Activated CD8-positive, alpha-beta memory T cell treated with anti-CD3 and anti-CD28 coated beads, Interleukin-2, amount 50 U/mL, for 1 hour (primary cell): ENCODE data around the gene PTPN11.
"Not testable (repeated sequence)": the region's sequence is repeated elsewhere in the genome, so short reads cannot be mapped to it uniquely, and the experiment has no call there.

Experiments used
- DNase-seq: peaks from one replicate; pipeline ENCODE4 v3.0.0-alpha.2; 2020; ENCODE audit errors: extremely low read depth

PTPN11 gene

DNA sequence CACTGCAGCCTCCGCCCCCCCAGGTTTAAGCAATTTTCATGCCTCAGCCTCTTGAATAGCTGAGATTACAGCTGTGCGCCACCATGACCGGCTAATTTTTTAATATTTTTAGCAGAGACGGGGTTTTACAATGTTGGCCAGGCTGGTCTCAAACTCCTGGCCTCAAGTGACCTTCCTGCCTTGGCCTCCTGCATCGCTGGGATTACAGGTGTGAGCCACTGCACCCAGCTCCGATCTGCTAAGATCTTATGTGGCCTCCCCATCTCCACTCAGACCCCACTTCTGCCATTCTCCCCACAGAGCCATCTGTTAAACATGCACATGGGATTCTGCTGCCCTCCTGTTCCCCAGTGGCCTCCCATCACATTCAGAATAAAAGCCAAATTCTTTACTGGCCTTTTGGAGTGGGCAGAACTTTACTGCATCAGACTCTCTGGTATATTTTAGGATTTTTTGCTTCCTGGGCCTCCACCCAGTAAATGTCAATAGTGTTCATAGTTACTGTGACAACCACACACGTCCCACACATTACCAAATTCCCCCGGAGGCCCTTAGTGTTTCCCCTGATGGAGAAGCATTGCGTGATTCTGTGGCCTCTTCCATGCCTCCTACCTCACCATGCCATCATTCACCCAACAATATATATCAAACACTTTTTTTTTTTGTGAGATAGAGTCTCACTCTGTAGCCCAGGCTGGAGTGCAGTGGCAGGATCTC lies 96.3 kb downstream of the PTPN11 start:
- no peak for DNase-seq

DNA sequence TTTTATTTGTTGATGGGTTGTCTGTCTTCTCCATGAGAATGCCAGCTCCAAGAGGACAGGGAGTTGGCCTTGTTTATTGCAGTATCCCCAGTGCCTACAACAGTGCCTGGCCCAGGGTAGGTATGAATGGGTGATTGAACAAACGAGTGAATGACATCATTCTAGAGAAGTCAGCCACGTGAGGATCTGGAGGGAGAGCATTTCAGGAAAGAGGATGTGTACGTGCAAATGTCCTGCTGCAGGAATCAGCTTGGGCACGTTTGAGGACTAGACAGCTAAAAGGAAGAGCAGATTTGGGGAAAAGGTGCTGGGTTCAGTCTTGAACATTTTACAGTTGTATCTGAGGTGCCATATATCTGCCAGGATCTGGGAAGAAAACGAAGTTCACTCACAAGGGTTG lies 97.1 kb downstream of the PTPN11 start:
- DNase-seq = no peak

- DNase-seq = no peak
Measured at GRCh38 chr12:112517730-112518364, 99.1 kb downstream of the PTPN11 start.

GRCh38 chr12:112518365-112518735 lies 99.6 kb downstream of the PTPN11 start:
- DNase-seq = no peak

DNA sequence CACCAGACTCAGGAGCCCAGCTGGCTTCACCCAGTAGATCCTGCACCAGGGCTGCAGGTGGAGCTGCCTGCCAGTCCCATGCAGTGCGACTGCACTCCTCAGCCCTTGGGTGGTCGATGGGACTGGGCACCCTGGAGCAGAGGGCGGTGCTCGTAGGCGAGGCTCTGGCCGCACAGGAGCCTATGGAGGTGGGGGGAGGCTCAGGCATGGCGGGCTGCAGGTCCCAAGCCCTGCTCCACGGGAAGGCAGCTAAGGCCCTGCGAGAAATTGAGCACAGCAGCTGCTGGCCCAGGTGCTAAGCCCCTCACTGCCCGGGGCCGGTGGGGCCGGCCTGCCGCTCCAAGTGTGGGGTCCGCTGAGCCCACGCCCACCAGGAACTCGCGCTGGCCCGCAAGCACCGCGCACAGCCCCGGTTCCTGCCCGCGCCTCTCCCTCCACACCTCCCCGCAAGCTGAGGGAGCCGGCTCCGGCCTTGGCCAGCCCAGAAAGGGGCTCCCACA lies 101.1 kb downstream of the PTPN11 start:
- not testable (repeated sequence) for DNase-seq

- DNase-seq = no peak
Measured at GRCh38 chr12:112523856-112524255, 105.1 kb downstream of the PTPN11 start.

DNA sequence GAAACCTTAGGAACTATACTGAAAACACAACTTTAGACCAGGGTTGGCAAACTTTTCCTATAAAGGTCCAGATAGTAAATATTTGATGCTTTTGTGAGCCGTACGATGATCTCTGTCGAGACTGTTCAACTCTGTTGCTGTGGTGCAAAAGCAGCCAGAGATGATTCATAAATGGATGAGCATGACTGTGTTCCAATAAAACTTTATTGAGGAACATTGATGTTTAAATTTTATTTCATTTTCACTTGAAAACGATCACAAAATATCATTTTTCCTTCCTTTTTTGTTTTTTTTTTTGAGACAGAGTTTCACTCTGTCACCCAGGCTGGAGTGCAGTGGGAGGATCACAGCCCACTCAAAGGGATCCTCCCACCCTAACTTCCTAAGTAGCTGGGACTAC lies 105.5 kb downstream of the PTPN11 start:
- DNase-seq = no peak

- DNase-seq = no peak
Measured at GRCh38 chr12:112524676-112525425, 106.1 kb downstream of the PTPN11 start.

DNA sequence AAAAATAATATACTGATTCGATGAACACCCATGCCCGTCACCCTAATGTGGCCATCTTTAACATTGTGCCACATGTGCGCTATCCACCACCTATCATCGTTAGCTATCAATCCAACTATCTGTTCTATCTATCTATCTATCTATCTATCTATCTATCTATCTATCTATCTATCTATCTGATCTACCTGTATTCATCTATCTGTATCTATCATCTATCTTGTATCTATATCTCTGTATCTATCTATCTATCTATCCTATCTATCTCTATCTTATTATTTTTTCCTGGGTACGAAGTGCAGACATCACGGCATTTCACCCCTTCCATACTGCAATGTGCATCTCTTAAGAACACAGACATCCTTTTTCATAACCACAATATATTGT lies 106.7 kb downstream of the PTPN11 start:
- no peak for DNase-seq

DNA sequence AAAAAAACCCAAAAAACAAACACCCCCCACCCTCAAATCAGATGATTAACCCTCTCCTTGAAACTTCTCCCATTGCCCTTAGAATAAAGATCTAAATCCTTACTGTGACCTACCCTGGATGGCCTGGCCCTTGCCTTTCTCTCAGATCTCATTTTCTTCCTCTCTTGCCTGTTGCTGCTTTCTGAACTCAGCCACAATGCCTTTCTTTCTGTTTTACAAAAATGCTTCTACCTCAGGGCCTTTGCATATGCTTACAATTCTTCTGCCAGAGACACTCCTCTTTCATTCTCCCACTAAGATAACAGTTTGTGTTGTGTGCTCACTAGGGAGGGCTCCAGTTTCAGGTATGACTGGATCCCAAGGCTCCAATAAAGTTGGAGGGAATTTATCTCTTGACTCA lies 108.3 kb downstream of the PTPN11 start:
- no peak for DNase-seq

DNA sequence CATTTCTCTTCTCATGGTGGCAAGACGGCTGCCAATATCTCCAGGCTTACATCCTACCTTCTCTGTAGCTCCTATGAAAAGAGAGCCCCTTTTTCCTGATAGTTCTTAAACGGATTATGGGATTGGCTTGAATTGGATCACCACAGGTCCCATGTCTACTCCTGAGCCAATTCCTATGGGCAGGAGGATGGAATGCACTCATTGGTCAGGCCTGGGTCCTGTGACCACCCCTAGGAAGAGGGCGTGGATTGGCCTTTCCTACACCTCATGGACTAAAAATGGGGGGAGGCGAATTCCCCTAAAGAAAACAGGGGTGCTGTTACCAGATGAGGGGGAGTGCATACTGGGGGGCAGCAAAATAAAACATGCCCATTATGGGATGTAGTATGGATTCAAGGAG lies 108.8 kb downstream of the PTPN11 start:
- DNase-seq = no peak

GRCh38 chr12:112528521-112528920 lies 109.8 kb downstream of the PTPN11 start:
- no peak for DNase-seq

GRCh38 chr12:112530941-112531340 lies 112.2 kb downstream of the PTPN11 start:
- no peak for DNase-seq

GRCh38 chr12:112532106-112532505 lies 113.4 kb downstream of the PTPN11 start:
- no peak for DNase-seq

GRCh38 chr12:112533528-112533927 lies 114.8 kb downstream of the PTPN11 start:
- DNase-seq = no peak

- no peak for DNase-seq
Measured at GRCh38 chr12:112535017-112535416, 116.3 kb downstream of the PTPN11 start.

DNA sequence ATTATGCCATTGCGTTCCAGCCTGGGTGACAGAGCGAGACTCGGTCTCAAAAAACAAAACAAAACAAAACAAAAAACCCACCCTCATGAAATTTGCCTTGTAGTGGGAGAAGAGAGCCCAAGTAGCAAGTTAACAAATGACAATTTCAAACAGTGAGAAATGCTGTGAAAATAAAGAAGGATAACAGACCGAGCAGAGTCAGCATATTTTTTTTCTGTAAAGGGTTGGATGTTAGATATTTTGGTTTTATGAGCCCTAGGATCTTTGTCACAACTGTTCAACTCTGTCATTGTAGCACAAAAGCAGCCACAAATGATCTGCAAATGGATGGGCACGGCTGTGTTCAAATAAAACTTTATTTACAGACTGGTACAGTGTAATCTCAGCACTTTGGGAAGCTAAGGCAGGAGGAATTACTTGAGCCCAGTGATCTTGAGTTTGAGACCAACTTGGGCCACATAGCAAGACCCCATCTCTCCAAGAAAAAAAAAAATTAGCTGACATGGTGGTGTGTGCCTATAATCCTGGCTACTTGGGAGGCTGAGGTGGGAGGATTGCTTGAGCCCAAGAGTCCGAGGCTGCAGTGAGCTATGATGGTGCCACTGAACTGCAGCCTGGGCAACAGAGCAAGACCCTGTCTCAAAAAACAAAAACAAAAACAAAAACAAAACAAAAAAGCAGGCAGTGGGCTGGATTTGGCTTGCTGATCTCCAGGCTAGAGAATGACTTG lies 117.1 kb downstream of the PTPN11 start:
- DNase-seq = no peak

- DNase-seq = no peak
Measured at GRCh38 chr12:112536367-112536730, 117.6 kb downstream of the PTPN11 start.

DNA sequence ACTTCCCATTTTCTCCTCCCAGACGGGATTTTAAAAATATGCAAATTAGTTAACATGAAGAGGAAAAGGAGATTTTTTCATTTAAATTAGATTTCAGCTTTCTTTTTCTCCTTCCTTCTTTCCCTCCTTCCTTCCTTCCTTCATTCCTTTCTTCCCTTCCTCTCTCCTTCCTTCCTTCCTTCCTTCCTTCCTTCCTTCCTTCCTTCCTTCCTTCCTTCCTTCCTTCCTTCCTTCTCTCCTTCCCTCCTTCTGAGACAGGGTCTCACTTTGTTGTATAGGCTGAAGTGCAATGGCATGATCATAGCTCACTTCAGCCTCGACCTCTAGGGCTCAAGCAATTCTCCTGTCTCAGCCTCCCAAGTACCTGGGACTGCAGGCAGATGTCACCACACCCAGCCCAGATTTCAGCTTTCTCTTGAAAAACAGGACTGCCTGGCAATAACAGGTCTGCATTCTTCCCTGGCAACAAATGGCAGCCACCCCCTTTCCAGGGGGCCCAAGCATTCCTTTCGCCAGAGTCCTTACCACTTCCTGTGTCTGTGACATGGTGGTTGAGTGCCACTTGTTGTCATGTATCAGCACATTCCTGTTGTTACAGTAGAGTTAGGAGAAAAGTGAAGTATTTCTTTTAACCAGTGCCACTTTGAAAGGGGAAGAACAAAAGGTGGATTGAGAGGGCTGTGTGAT lies 119.1 kb downstream of the PTPN11 start:
- no peak for DNase-seq

DNA sequence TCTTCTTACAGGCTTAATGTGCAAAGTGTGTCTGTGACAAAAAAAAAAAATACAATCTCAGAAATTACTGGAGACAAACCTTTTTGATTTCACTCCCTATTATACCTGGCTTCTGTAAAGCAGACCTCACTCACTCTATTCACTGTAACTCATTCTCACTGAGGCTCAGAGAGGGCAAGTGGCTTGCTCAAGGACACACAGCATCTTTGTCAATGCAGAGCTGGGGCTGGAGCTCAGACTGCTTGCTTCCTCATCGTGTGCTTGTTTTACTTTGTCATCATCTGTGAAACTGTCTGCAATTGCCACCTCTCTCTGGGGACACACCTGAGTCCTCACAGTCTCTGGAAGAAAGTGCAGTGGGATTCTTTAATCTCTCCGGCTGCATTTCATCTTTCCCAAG lies 120.0 kb downstream of the PTPN11 start:
- no peak for DNase-seq

DNA sequence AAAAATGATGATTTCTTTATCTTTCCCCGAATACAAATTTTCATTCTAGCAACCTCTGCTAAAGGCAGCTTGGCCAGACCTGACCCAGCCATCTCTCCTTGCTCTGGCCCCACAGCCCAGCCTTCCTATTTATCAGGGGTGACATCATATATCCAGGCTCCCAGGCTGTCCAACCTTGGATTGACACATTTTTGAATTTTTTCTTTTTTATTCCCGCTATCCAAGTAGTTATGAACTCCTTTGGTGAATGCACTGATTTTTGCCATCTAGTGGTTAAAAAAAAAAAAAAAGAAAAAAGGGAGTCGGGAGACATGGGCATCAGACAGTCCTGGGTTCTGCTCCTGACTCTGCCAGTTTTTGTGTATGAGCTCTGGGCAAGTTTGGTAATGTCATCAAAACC lies 120.5 kb downstream of the PTPN11 start:
- DNase-seq = no peak

DNA sequence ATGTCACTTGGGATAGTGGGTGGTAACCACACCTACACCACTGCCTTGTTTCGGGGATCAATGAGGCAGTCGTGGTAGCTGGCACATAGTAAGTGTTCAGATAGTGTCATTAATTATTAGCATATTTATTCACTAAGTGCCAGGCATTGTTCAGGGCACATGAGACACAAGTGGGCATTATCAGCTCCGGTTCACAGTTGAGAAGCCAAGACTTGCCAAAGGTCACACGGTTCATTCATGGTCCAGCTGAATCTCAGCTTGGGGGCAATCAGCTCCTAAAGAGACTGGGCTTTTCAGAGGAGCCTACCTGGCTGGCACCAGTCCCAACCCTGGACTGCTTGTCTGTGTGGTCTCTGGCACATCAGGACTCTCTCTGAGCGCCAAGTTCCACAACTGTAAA lies 121.3 kb downstream of the PTPN11 start:
- DNase-seq = no peak
